ENCODE results near the gene CDC42EP2. TPM values are rescaled to one million over a fixed set of nuclear protein-coding genes. Genes with fewer than 3 reads are reported as not detected.

CDC42EP2 gene
- total and polyA plus RNA-seq, 3 donors from 2014 or later = 3.5 to 5.1 (median 4.4) TPM

GRCh38 chr11:65310215-65310614 lies 4.5 kb upstream of the CDC42EP2 start:
- WGBS, 2 donors = 79 to 95% methylated on average over 3 to 10 of the region's 10 CpGs
- no peaks in the 10 kb centered on the region for H3K9me3 ChIP-seq
- no peak overlapping the region for H3K27ac ChIP-seq
- no peak for DNase-seq
- no peaks in the 10 kb centered on the region for H3K27me3 ChIP-seq
- no peak overlapping the region for H3K4me3 ChIP-seq
- intact Hi-C loops (cut with DNase I; ENCODE audit: low total_unique reads) = no loop called here
- no peaks in the 10 kb centered on the region for H3K36me3 ChIP-seq (ENCODE audit: low read depth, missing control alignments)
- TF ChIP-seq POLR2A (IDR thresholded peaks at IDR 0.05) (no peak), CTCF (IDR thresholded peaks at IDR 0.05) (no peak)
- peaks cover 4% of the 10 kb centered on the region for H3K4me1 ChIP-seq

DNA sequence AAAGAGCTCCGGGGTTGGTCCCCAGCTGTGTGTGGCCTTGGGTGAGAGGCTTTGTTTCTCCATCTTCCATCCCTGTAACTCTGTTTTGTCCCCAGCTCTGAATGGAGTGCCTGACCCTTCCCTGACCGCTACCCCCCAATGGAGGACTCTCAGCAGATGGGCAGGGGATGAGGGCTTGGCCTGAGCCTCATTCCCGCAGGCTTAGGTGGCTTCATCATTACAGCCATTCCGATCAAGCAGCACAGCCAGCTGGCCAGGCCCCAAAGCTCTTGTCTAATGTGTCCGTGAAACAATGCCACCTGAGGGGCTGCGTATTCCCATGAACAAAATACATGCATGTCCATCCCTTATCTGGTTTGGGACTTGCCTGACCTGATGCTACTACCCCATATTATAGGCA lies 3.9 kb upstream of the CDC42EP2 start:
- H3K4me1 ChIP-seq = peaks cover 7% of the 10 kb centered on the region
- no peaks in the 10 kb centered on the region for H3K27me3 ChIP-seq
- no peaks in the 10 kb centered on the region for H3K36me3 ChIP-seq (ENCODE audit: low read depth, missing control alignments)
- no peak overlapping the region for H3K4me3 ChIP-seq
- WGBS, 2 donors = 83 to 86% methylated on average over 5 of the region's 6 CpGs
- H3K9me3 ChIP-seq = no peaks in the 10 kb centered on the region
- intact Hi-C loops (cut with DNase I; ENCODE audit: low total_unique reads) = no loop called here
- H3K27ac ChIP-seq = no peak overlapping the region
- DNase-seq = no peak
- TF ChIP-seq CTCF (IDR thresholded peaks at IDR 0.05) = no peak
- no peak for TF ChIP-seq POLR2A (IDR thresholded peaks at IDR 0.05)

- intact Hi-C loops (cut with DNase I; ENCODE audit: low total_unique reads) = no loop called here
- no peak overlapping the region for H3K27ac ChIP-seq
- 83 to 90% methylated on average over 5 of the region's 5 CpGs for WGBS, 2 donors
- peaks cover 12% of the 10 kb centered on the region for H3K4me1 ChIP-seq
- no peak overlapping the region for H3K4me3 ChIP-seq
- TF ChIP-seq CTCF (IDR thresholded peaks at IDR 0.05) (no peak), POLR2A (IDR thresholded peaks at IDR 0.05) (no peak)
- H3K36me3 ChIP-seq (ENCODE audit: low read depth, missing control alignments) = no peaks in the 10 kb centered on the region
- DNase-seq = no peak
- no peaks in the 10 kb centered on the region for H3K27me3 ChIP-seq
- H3K9me3 ChIP-seq = no peaks in the 10 kb centered on the region
Observed at GRCh38 chr11:65311170-65311678, 3.4 kb upstream of the CDC42EP2 start.

DNA sequence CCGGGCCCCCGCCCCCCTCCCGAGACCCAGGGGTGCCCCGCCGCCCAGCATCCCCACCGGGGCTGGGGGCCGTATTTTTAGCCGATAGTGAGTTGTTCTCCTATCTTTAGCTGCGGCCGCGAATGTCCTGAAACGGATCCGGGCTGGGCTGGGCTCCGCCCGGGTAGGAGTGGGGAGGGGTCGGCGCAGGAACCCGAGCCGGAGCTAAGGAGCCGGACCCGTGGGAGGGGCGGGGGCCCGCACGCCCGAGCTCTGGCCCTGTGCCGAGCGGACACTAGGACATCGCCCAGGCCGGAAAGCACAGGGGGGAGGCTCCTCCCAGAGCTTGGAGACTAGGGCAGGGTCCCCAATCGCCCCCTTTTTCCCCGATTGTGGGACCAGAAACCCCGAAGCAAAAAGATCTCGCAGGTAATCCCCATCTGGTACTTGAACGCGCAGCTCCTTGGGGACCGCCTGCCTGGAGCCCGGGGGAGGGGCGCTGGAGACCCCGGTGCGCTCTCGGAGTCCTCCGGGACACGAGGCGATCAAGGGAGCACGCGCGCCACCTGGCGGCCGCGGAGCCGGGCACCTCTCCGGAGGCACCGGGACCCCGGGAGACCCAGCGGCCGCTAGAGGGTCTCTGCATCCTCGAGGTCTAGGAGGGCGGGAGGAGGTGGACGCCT lies 669 bp downstream of the CDC42EP2 start:
- H3K4me3 ChIP-seq = peak overlapping the region; percentile 69 to 95
- peak overlapping the region; percentile 64 to 81 for H3K27ac ChIP-seq
- DNase-seq = peak; percentile 83
- TF ChIP-seq CTCF (IDR thresholded peaks at IDR 0.05) (peak; percentile 92 to 97 (median 95)), POLR2A (IDR thresholded peaks at IDR 0.05) (no peak)
- no peaks in the 10 kb centered on the region for H3K9me3 ChIP-seq
- H3K36me3 ChIP-seq (ENCODE audit: low read depth, missing control alignments) = no peaks in the 10 kb centered on the region
- H3K27me3 ChIP-seq = no peaks in the 10 kb centered on the region
- WGBS, 2 donors = 0% methylated on average over 1 to 48 of the region's 59 CpGs
- intact Hi-C loops (cut with DNase I; ENCODE audit: low total_unique reads) = loop anchor here (5.0 kb wide), 1 partner anchor 38 kb away; no protein-coding TSS in a partner anchor
- H3K4me1 ChIP-seq = peaks cover 24% of the 10 kb centered on the region

DNA sequence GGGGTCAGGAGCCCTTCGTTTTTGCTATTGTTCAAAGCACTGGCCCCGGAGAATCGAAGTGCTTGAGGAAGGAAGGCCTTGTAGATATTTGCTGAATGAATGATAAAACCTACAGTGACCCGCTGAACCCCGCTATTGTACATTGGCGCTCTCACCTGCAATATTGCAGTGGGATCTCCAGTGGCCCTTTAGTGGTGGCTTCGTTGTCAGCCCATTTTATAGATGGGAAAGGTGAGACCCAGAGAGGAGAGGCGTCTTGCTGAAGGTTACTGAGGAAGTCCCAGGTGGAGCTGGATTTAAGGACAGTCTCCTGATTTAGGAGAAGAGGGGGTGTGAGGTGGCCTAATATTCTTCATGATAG lies 1.2 kb downstream of the CDC42EP2 start:
- Histone ChIP-seq H3K36me3 (ENCODE audit: low read depth, missing control alignments) (no peaks in the 10 kb centered on the region), H3K4me1 (peaks cover 24% of the 10 kb centered on the region), H3K4me3 (peak overlapping the region; percentile 69 to 95), H3K27me3 (no peaks in the 10 kb centered on the region), H3K9me3 (no peaks in the 10 kb centered on the region), H3K27ac (peak overlapping the region; percentile 64 to 81)
- no peak for DNase-seq
- no peak for TF ChIP-seq POLR2A (IDR thresholded peaks at IDR 0.05)
- TF ChIP-seq CTCF (IDR thresholded peaks at IDR 0.05) = peak in 2 of 3 experiments; percentile 6 to 36
- 7 to 13% methylated on average over 8 of the region's 8 CpGs for WGBS, 2 donors
- intact Hi-C loops (cut with DNase I; ENCODE audit: low total_unique reads) = loop anchor here (5.0 kb wide), 1 partner anchor 39 kb away; no protein-coding TSS in a partner anchor

Data from testis (tissue), 3 donors.